ENCODE data around the gene ZNF678.
"Not testable (repeated sequence)": the region's sequence is repeated elsewhere in the genome, so short reads cannot be mapped to it uniquely, and the experiment has no call there.

Gene ZNF678

DNA sequence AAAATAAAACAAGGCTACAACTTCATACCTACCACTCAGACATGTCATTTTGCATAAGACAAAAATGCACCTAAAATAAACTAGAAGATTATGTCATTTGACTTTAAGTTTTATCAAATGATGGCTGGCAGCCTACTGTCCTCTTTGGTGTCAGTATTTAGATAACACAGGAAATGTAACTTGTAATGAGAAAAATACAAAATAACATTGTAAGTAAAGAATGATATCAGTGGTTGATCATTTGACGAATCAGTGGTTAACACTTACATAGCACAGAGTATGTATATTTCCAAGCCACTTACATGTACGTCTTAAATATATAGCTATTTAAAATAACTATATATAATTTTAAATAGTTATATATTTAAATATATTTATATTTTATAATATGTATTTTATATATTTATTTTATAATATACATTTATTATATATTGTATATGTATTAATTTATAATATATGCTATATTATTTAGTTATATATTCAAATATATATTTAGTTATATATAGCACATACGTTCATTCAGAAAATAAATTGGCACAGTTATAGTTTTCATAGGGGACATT, 44.1 kb downstream of the ZNF678 start:
- no peak for DNase-seq

DNA sequence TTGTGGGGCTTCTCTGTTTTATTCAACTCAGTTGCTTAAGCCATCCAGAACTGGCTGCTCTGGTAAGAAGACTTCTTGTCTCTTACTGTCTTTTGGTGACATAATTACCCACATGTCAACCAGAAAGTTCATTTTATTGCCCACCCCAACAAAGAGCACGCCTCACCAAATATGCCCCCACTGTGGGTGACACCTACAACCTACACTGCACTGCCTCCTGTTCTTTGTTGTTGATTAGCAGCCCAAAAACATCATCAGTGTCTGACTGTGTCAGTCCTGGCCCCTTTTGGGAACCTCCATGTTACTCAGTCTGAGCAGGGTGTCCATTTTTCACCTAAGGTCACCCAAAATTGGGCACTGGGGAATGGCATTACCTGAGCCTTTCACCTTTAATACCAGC, 49.3 kb downstream of the ZNF678 start:
- no peak for DNase-seq

DNA sequence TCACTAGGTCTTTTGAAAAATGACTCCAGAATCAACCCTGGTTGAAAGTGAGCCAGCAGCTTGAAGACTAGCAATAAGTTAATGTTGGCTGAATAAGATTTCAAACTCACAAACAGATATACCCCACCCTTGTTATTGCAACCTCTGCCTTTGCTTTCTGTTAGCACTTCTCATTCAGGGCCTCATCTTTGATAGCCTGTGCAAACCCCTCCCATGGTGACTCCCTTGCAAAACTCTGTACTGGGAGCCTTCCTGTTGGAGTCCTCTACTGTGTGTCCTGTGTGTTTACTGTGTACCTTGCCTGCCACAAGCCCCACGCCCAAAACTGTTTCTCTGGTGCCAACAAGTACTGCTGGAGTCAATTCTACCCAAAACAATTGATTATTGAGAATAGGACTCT, 50.2 kb downstream of the ZNF678 start:
- DNase-seq, result no peak

DNA sequence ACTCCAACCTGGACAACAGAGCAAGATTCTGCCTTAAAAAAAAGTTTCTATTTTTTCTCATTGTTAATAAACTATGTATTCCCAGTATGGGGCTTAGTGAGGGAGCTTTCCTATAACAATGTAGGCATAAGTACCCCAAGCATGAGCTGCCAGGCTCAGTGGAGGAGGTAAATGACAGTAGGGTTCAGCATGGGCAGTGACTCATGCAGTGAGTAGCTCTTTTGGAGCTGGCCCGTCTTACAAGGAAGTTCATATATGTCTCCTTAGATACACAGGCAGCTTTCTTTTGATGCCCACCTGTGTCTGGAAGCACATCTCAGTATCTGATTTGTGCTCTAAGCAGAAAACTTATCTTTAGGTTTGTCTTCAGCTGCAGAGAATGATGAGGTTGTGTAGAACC, 57.9 kb downstream of the ZNF678 start:
- DNase-seq, result no peak

DNA sequence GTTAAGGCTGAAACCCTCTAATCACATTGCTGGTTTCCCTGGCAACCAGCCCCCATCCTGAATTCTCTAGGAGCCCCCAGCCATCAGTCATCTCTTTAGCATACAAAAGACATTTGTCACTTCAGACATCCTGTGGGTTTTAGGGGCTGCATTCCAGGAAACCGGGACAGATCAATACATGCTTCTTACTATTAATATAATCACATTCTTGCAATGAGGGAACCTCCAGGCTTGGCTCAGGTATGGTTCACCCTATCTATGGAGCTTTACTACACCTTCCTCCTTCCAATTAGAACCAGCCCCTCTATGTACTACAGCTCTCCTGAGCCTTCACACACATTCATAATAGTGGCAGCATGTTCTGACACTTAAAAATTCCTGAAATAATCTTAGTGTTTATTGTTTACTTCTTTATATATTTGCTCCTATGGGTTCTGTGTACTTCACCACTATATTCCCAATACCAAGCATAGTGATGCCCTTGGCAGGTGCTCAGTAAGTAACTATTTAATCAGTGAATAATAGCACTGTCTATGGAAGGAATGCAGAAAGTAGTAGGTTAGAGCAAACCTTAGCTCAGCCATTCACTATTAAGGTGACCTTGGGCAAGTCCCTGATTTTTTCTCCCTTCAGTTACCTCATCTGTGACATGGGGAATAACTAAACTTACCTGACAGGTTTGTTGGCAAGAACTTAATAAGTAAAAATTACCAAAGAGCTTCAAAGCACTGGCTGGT, 59.6 kb downstream of the ZNF678 start:
- DNase-seq, result no peak

DNA sequence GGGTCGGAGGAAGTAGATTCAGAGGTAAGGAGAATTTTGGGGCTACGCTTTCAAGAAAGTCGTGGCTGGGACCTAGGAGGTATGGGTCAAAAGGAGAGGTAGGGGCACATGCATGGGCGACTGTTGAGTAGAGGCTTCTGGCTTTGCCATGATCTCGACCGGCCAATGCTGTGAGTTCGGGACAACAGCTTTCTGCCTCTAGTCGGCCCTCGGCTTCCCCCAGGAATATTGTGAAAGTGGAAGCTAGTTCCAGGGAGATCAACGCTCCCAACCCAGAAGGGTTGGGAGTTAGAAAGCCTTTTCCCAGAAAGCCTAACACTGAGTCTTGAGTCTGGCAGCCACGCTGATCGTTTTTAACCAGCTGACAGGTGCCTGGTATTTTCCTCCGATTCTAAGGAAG, 69.0 kb downstream of the ZNF678 start:
- no peak for DNase-seq

DNA sequence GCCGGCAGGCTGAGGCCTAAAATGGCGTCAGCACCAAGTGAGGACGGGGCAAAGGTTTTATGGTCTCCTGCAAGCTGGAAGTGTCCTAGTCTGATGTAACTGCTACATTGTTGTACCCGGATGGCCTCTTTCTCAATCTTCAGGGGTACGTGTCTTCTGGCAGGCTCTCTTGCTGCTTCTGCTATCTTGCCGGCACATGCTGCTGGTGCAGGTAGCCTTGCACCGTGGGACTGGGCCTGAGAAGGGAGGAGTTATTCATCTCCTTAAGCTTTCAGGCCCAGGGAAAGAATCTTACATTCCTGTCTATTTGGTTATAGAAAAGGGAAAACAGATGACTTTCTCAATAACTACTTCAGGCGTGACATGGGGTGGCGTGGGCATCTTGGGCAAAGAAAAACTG, 72.2 kb downstream of the ZNF678 start:
- DNase-seq, result no peak

DNA sequence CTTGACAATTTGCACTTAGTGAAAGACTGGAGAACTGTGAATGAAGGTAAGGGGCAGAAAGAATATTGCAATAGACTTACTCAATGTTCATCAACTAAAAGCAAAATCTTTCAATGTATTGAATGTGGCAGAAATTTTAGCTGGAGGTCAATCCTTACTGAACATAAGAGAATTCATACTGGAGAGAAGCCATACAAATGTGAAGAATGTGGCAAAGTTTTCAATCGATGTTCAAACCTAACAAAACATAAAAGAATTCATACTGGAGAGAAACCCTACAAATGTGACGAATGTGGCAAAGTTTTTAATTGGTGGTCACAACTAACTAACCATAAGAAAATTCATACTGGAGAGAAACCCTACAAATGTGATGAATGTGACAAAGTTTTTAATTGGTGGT, 91.1 kb downstream of the ZNF678 start:
- no peak for DNase-seq

DNA sequence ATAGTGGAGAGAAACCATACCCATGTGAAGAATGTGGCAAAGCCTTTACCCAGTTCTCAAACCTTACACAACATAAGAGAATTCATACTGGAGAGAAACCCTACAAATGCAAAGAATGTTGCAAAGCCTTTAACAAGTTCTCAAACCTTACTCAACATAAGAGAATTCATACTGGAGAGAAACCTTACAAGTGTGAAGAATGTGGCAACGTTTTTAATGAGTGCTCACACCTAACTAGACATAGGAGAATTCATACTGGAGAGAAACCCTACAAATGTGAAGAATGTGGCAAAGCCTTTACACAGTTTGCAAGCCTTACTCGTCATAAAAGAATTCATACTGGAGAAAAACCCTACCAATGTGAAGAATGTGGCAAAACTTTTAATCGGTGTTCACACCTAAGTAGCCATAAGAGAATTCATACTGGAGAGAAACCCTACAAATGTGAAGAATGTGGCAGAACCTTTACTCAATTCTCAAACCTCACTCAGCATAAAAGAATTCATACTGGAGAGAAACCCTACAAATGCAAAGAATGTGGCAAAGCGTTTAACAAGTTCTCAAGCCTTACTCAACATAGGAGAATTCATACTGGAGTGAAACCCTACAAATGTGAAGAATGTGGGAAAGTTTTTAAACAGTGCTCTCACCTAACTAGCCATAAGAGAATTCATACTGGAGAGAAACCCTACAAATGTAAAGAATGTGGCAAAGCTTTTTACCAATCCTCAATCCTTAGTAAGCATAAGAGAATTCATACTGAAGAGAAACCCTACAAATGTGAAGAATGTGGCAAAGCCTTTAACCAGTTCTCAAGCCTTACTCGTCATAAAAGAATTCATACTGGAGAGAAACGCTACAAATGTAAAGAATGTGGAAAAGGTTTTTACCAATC, 91.7 kb downstream of the ZNF678 start:
- no peak for DNase-seq

DNA sequence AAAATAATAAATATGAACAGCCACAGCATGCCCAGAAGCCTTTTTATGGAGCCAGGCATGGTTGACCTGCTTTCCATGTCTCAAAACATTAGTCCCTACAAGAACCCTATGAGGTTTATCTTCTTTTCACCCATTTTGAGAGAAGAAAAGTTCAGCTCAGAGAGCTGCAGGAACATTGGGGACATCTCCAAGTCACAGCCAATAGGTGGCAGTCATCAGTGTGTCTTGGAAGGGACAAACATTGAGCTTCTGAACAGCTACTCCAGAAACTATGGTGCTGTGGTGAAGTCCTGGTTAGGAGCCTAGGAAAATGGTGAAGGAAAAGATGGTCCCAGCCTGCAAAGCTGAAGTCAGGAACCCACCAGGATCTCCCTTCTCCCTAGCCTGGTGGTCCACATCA, 98.1 kb downstream of the ZNF678 start:
- no peak for DNase-seq

DNA sequence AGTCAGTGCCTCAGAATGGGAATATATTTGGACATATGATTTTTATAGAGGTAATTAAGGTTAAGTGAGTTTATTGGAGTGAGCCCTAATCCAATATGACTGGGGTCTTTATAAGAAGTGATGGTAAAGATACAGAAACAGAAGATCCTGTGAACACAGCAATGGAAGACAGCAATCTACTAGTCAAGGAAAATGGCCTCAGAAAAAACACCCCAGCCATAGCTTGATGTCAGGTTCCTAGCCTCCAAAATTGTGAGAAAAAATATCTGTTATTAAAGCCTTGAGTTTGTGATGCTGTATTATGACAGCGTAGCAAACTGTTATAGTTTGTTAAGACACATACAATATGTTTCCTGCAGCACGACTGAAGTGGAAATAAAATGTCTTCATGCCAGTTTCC, 99.6 kb downstream of the ZNF678 start:
- DNase-seq, result no peak

DNA sequence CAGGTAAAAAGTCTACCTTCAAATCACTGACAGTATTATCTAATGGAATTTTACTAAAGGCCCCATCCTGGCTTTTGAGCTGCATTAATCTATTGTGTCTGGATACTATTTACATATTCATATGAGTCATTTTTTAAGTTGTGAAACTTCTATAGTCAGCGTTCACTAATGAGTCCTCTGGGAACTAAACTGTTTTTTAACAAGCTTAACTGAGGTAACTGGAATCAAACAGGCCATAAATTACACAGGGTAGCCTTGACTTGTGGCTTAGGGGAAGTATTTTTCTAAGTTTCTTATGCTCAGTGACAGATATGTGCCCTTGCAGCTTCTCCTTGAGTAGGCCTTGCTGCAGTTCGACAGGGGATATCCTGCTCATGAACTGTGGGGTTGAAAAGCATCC, 102.9 kb downstream of the ZNF678 start:
- no peak for DNase-seq

DNA sequence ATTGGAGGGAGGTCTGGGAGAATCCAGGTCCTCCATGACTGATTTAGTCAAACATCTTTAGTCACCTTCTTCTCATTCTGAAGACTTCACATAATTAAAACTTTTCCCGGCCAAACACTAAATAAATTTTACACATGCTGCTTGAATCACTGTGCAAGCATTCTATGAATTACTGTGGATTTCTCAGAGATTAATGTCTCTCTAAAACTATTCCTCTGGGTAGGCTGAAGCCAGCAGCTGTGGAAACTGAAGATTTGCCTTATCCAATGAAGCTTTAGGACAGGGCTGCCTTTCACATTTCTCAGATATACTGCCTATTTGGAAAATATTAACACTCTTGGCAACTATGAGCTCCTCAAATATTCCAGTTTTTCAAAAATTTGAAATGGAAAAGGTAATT, 110.1 kb downstream of the ZNF678 start:
- no peak for DNase-seq

DNA sequence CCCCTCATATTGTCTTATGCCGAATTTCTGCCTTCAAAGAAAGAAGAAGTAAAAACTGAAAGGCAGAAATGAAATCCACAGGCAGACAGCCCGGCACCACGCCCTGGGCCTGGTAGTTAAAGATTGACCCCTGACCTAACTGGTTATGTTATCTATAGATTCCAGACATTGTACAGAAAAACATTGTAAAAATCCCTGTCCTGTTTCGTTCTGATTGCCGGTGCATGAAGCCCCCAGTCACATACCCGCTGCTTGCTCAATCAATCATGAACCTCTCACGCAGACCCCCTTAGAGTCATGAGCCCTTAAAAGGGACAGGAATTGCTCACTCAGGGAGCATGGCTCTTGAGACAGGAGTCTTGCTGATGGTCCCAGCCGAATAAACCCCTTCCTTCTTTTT, 122.5 kb downstream of the ZNF678 start:
- no peak for DNase-seq

DNA sequence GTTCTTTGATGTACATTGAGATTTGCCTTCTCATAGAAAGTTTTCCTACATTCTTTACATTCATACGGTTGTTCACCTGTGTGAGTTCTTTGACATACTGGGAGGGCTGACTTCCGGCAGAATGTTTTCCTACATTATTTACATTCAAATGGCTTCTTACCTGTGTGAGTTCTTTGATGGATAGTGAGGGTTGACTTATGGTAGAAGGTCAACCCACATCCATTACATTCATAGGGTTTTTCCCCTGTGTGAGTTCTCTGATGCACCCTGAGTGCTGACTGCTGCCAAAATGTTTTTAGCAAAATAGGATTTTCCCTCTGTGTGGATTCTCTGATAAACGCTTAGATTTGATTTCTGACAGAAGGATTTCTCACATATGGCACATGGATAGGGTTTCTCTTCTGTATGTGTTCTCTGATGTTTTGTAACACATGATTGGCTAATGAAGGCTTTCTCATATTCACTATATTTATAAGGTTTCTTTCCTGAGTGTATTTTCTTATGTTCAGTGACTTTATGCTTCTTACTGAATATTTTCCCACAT, 134.0 kb downstream of the ZNF678 start:
- no peak for DNase-seq

DNA sequence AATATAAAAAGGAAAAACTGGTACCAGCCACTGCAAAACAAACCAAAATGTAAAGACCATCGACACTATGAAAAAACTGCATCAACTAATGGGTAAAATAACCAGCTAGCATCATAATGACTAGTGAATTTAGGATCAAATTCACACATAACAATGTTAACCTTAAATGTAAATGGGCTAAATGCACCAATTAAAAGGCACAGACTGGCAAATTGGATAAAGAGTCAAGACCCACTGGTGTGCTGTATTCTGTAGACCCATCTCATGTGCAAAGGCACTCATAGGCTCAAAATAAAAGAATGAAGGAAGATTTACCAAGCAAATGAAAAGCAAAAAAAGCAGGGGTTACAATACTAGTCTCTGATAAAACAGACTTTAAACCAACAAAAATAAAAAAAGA, 138.3 kb downstream of the ZNF678 start:
- DNase-seq, result not testable (repeated sequence)

DNA sequence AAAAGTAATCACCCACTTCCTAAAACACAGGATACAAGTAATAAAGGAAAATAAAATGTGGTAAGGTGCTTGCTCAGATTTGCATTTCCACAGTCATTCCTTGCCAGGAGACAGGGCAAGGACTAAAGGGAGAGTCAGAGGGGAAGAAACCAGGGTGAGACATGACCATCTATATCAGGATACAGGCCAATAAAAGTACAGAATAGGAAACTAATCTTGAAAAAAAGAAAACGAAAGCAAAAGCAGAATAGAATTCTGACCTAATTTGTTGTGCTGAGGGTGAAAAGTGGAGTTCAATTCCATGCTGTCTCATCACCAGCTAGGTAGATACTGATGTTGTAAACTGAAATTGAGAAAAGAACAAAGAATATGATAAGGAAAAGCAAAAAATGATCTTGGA, 144.5 kb downstream of the ZNF678 start:
- no peak for DNase-seq

DNA sequence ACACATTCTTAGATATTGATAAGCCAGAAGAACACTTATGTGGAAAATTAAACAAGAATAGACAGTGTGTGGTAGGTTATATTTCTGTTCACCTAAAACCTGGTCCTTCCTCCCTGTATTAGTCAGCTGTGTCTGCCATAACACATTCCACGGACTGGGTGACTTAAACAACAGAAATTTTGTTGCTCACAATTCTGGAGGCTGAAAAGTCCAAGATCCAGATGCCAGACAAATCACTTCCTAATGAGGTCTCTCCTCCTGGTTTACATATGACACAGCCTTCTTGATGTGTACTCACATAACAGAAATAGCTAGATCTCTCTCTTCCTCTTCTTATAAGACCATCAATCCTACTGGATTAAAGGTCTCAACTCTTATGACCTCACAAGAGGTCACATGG, 146.1 kb downstream of the ZNF678 start:
- DNase-seq, result no peak

DNA sequence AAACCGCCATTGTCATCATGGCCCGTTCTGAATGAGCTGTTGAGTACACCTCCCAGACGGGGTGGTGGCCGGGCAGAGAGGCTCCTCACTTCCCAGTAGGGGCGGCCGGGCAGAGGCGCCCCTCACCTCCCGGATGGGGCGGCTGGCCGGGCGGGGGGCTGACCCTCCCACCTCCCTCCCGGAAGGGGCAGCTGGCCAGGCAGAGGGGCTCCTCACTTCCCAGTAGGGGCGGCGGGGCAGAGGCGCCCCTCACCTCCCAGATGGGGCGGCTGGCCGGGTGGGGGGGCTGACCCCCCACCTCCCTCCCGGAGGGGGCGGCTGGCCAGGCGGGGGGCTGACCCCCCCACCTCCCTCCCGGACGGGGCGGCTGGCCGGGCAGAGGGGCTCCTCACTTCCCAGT, 147.1 kb downstream of the ZNF678 start:
- DNase-seq, result not testable (repeated sequence)

DNA sequence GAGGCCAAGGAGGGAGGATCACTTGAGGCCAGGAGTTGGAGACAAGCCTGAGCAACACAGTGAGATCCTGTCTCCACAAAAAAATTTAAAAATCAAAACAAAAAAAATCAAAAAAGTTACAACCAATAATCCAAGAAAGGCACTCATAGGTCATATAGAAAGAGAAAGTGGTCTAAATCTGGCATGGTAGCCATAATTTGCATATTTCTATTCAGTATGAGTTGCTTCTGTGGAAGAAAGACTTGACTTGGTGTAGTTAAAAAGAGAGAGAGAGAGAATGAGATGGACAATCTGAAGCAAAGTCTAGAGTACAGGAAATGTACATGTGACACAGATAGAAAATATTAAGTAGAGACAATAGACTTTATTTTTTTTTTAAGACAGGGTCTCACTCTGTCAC, 149.3 kb downstream of the ZNF678 start:
- no peak for DNase-seq

DNA sequence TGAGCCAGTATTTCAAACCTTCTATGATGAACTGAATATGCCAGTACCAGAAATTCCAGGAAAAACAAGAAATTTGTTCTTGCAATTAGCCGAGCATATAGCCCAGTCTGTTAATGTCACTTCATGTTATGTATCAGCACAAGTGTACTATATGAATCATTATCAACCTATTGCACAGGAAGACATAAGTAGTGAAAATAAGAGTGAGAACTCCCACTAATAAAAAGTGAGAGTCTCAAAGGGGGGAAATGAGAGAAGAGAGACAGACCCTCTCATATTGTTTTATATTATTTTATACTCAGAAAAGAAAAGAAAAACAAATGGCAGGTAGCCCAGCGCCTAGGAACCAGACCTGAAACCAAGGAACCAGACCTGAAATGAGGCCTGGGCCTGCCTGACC, 155.6 kb downstream of the ZNF678 start:
- DNase-seq, result no peak

DNA sequence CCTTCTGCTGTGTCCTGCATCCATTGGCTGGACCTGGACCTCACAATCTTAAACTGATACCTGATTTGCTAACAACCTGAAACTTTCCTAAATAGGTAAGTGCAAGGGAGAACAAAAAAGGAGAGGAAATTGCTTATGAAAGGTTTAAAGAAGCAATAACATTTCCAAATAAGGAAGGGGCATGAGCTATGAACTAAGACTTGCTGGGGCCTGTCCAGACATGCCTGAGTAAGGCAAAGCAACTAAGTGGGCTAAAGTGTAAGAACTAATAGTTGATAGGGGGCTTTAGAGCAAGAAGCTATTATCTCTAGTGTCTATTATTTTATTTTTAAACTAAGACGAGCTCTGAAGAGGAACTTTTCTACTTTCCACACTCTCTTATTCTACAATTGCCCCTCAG, 160.1 kb downstream of the ZNF678 start:
- DNase-seq, result no peak

DNA sequence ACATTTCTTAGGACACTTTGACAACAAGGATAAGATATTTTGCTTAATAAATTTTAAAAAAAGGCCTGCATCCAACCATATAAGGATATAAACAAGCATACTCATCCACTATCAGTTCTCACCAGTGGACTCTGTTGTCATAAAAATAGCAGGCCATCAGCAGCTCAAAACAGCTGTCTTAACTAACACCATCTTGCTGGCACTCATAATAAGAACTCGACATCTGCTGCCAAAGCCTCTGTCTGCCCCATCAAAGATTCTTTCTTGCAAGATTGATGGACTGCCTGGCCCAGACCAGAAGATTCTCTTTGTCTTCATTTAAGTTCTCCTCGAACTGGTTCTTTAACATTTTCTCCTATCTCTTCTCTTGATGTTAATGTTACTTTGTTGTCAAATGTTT, 161.7 kb downstream of the ZNF678 start:
- no peak for DNase-seq

DNA sequence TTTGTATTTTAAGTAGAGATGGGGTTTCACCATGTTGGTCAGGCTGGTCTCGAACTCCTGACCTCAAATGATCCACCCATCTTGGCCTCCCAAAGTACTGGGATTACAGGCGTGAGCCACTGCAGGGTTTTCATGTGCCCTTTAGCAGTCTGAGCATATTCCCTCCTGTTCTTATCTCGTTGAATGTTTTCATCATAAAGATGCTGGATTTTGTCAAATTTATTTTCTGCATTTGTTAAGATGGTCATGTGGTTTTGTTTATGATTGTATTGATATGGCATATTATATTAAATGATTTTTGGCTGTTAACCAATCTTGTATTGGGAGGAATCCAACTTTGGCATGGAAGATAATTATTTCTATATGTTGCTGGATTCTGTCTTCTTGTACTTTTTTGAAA, 163.0 kb downstream of the ZNF678 start:
- no peak for DNase-seq
